Neural progenitor cell (in vitro differentiated cells): ENCODE measurements around the gene NPM1. TPM values are rescaled to one million over a fixed set of nuclear protein-coding genes. Genes with fewer than 3 reads are reported as not detected.

Source experiments
- DNase-seq: peaks from one replicate; pipeline ENCODE4 v3.0.0-alpha.2; 2016; ENCODE audit warnings: low spot score
- H2AFZ ChIP-seq: fragments of 200-600 bp; sonication (generic); replicated peaks from 2 replicates; pipeline ENCODE4 v1.6.1; 2016; ENCODE audit warnings: antibody characterized with exemption
- H3F3A ChIP-seq: fragments of 200-600 bp; sonication (generic); 2 replicates; pipeline ENCODE4 v1.6.1; 2016; ENCODE audit warnings: antibody characterized with exemption, low read depth
- H3K27ac ChIP-seq: fragments of 200-600 bp; sonication (generic); 2 replicates; pipeline ENCODE4 v1.5.1; 2016; ENCODE audit warnings: mild to moderate bottlenecking
- H3K27me3 ChIP-seq: fragments of 200-600 bp; sonication (generic); 2 replicates; pipeline ENCODE4 v1.6.1; 2016; ENCODE audit warnings: mild to moderate bottlenecking, moderate library complexity
- H3K36me3 ChIP-seq: fragments of 200-600 bp; sonication (generic); 2 replicates; pipeline ENCODE4 v1.5.1; 2016
- H3K4me1 ChIP-seq: fragments of 200-600 bp; sonication (generic); 2 replicates; pipeline ENCODE4 v1.6.1; 2016; ENCODE audit warnings: mixed run types
- H3K4me2 ChIP-seq: fragments of 200-600 bp; sonication (generic); 2 replicates; pipeline ENCODE4 v1.6.1; 2016
- H3K4me3 ChIP-seq: fragments of 200-600 bp; sonication (generic); 2 replicates; pipeline ENCODE4 v1.5.1; 2016
- H3K79me2 ChIP-seq: fragments of 200-600 bp; sonication (generic); 2 replicates; pipeline ENCODE4 v1.6.1; 2016; ENCODE audit warnings: low read depth
- H3K9ac ChIP-seq: fragments of 200-600 bp; sonication (generic); 2 replicates; pipeline ENCODE4 v1.6.1; 2016
- H3K9me3 ChIP-seq: fragments of 200-600 bp; sonication (generic); 2 replicates; pipeline ENCODE4 v1.5.1; 2016; ENCODE audit warnings: low read depth
- H4K20me1 ChIP-seq: fragments of 200-600 bp; sonication (generic); 2 replicates; pipeline ENCODE4 v1.6.1; 2016; ENCODE audit warnings: low read depth
- H3K27ac Mint-ChIP-seq: 3 replicates; pipeline ENCODE4 v1.8.0; 2021; ENCODE audit warnings: mixed read lengths
- H3K27me3 Mint-ChIP-seq: 2 replicates; pipeline ENCODE4 v1.8.0; 2022; ENCODE audit warnings: low read depth, mild to moderate bottlenecking, inconsistent platforms, moderate library complexity, mixed read lengths; ENCODE audit not compliant: insufficient read depth
- H3K36me3 Mint-ChIP-seq: 3 replicates; pipeline ENCODE4 v1.8.0; 2021; ENCODE audit warnings: mixed read lengths
- H3K4me1 Mint-ChIP-seq: 3 replicates; pipeline ENCODE4 v1.8.0; 2021; ENCODE audit warnings: mixed read lengths
- H3K4me3 Mint-ChIP-seq: 3 replicates; pipeline ENCODE4 v1.8.0; 2021; ENCODE audit warnings: mild to moderate bottlenecking, moderate library complexity, mixed read lengths
- H3K9me3 Mint-ChIP-seq: 3 replicates; pipeline ENCODE4 v1.8.0; 2020; ENCODE audit warnings: mixed read lengths
- CTCF ChIP-seq: fragments of 200-600 bp; sonication (generic); IDR thresholded peaks from 2 replicates; pipeline ENCODE4 v1.5.1; 2017; ENCODE audit warnings: antibody characterized with exemption, mild to moderate bottlenecking
- EZH2 ChIP-seq: fragments of 200-600 bp; sonication (generic); IDR thresholded peaks from 2 replicates; pipeline ENCODE4 v1.6.1; 2017; ENCODE audit warnings: antibody characterized with exemption, mild to moderate bottlenecking, moderate library complexity
- EZH2phosphoT487 ChIP-seq: fragments of 200-600 bp; sonication (generic); IDR thresholded peaks from 2 replicates; pipeline ENCODE4 v1.6.1; 2017; ENCODE audit warnings: antibody characterized with exemption
- total RNA-seq: library from RNA; depleted of rRNA; stranded (reverse); fragments of >200 nt; gene quantifications from 2 replicates; pipeline ENCODE4 v1.2.3, GENCODE V29; 2015; ENCODE audit warnings: low replicate concordance

The NPM1 gene
- total RNA-seq, 1 donor from 2014 or later, result 3,685 TPM

GRCh38 chr5:171388816-171389168 lies 1.1 kb downstream of the NPM1 start:
- peak; percentile 37 for DNase-seq
- Histone ChIP-seq H3F3A (peaks cover 11% of the 10 kb centered on the region), H3K4me2 (peak overlapping the region; percentile 95), H3K27me3 (no peaks in the 10 kb centered on the region), H3K36me3 (peaks cover 16% of the 10 kb centered on the region), H3K27ac (no peak overlapping the region), H3K9ac (peak overlapping the region; percentile 94), H3K9me3 (no peaks in the 10 kb centered on the region), H2AFZ (no peak overlapping the region), H3K4me3 (peak overlapping the region; percentile 77), H3K79me2 (peaks cover 71% of the 10 kb centered on the region), H3K4me1 (peaks cover 22% of the 10 kb centered on the region), H4K20me1 (peaks cover 60% of the 10 kb centered on the region)
- Mint-ChIP-seq H3K27me3 (peaks cover 6% of the 10 kb centered on the region), H3K9me3 (no peaks in the 10 kb centered on the region), H3K36me3 (peaks cover 30% of the 10 kb centered on the region), H3K4me3 (peak overlapping the region; percentile 99), H3K4me1 (peaks cover 32% of the 10 kb centered on the region), H3K27ac (peak overlapping the region; percentile 100)
- TF ChIP-seq EZH2 (no peak), CTCF (no peak), EZH2phosphoT487 (no peak)

DNA sequence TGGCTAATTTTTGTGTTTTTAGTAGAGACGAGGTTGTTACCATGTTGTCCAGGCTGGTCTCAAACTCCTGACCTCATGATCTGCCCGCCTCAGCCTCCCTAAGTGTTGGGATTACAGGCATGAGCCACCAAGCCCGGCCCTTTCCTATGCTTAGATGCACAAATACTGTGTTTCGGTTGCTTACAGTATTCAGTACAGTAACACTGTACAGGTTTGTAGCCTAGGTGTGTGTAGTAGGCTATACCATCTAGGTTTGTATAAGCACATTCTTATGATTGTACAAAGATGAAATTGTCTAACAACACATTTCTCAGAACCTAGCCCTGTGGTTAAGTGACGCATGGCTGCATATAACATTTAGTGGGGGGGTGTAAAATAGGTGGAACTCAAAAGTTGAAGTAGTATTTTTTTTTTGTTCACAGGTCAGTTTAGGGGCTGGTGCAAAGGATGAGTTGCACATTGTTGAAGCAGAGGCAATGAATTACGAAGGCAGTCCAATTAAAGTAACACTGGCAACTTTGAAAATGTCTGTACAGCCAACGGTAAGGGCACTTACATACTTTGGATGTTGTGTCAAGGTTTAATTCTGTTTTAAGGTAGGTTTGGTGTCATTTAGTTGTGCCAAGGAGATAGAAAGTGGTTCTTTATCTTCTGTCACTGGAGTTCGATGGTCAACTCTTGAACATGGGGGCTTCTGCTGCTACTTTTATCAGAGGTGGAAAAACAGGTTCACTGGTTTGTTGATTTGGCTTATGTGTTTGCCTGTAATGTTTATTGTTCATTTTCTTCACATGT lies 3.4 kb downstream of the NPM1 start:
- H3K9me3 ChIP-seq, result no peaks in the 10 kb centered on the region
- no peak overlapping the region for H3K9ac ChIP-seq
- Mint-ChIP-seq H3K4me3 (peak overlapping the region; percentile 7), H3K4me1 (peaks cover 35% of the 10 kb centered on the region), H3K27ac (no peak overlapping the region), H3K9me3 (no peaks in the 10 kb centered on the region), H3K27me3 (peaks cover 4% of the 10 kb centered on the region), H3K36me3 (peaks cover 43% of the 10 kb centered on the region)
- peaks cover 93% of the 10 kb centered on the region for H3K79me2 ChIP-seq
- H3K4me3 ChIP-seq, result peak overlapping the region; percentile 77
- H3K4me2 ChIP-seq, result peak overlapping the region; percentile 95
- H3F3A ChIP-seq, result peaks cover 25% of the 10 kb centered on the region
- H3K27me3 ChIP-seq, result no peaks in the 10 kb centered on the region
- H3K4me1 ChIP-seq, result peaks cover 22% of the 10 kb centered on the region
- H3K27ac ChIP-seq, result no peak overlapping the region
- H4K20me1 ChIP-seq, result peaks cover 83% of the 10 kb centered on the region
- TF ChIP-seq CTCF, result no peak
- no peak for TF ChIP-seq EZH2phosphoT487
- no peak for TF ChIP-seq EZH2
- H3K36me3 ChIP-seq, result peaks cover 23% of the 10 kb centered on the region
- no peak for DNase-seq
- H2AFZ ChIP-seq, result no peak overlapping the region

- H3K4me3 Mint-ChIP-seq, result no peak overlapping the region
- H3K27ac ChIP-seq, result no peak overlapping the region
- H3K4me1 Mint-ChIP-seq, result peaks cover 30% of the 10 kb centered on the region
- no peak overlapping the region for H3K9ac ChIP-seq
- H3K4me1 ChIP-seq, result peaks cover 22% of the 10 kb centered on the region
- peaks cover 50% of the 10 kb centered on the region for H3K36me3 Mint-ChIP-seq
- no peaks in the 10 kb centered on the region for H3K27me3 ChIP-seq
- no peak overlapping the region for H2AFZ ChIP-seq
- H3K27me3 Mint-ChIP-seq, result peaks cover 6% of the 10 kb centered on the region
- no peak for TF ChIP-seq CTCF
- no peak for TF ChIP-seq EZH2phosphoT487
- TF ChIP-seq EZH2, result no peak
- H3F3A ChIP-seq, result peaks cover 31% of the 10 kb centered on the region
- H3K9me3 Mint-ChIP-seq, result no peaks in the 10 kb centered on the region
- no peak overlapping the region for H3K4me3 ChIP-seq
- no peak for DNase-seq
- H3K9me3 ChIP-seq, result no peaks in the 10 kb centered on the region
- H4K20me1 ChIP-seq, result peaks cover 93% of the 10 kb centered on the region
- H3K4me2 ChIP-seq, result peak overlapping the region; percentile 95
- H3K79me2 ChIP-seq, result peaks cover 95% of the 10 kb centered on the region
- no peak overlapping the region for H3K27ac Mint-ChIP-seq
- H3K36me3 ChIP-seq, result peaks cover 32% of the 10 kb centered on the region
Measured at GRCh38 chr5:171391996-171392577, 4.4 kb downstream of the NPM1 start.
